Measurements from ENCODE around the gene IL10RA.
A peak's percentile ranks its signal among the peaks of the same experiment; 100 is the strongest.

Gene IL10RA

GRCh38 chr11:118045191-118045590 lies 59.0 kb downstream of the IL10RA start:
- no peaks in the 10 kb centered on the region for H3K9me3 ChIP-seq (replicated peaks in 1 of 11)
- no peaks in the 10 kb centered on the region for H3K27me3 ChIP-seq
- TF ChIP-seq Cebpa-rat (IDR thresholded peaks at IDR 0.05), result no peak
- H3K4me1 ChIP-seq, result peaks cover 0 to 17% (median 0%) of the 10 kb centered on the region in 10 experiments; a peak in 3 of 20 replicates
- no peak overlapping the region for H3K27ac ChIP-seq
- no peak overlapping the region for H3K4me2 ChIP-seq
- no peak overlapping the region for H3K4me3 ChIP-seq
- no peaks in the 10 kb centered on the region for H3K36me3 ChIP-seq
- H4K20me1 ChIP-seq, result no peaks in the 10 kb centered on the region; a peak in 1 of 22 replicates
- no peak overlapping the region for H3K9ac ChIP-seq

- H3K9me3 ChIP-seq (replicated peaks in 1 of 11), result no peaks in the 10 kb centered on the region
- H3K27ac ChIP-seq, result no peak overlapping the region
- no peak for TF ChIP-seq Cebpa-rat (IDR thresholded peaks at IDR 0.05)
- no peak overlapping the region; a peak in 1 of 22 replicates for H3K4me2 ChIP-seq
- no peak overlapping the region for H3K9ac ChIP-seq
- no peaks in the 10 kb centered on the region for H3K36me3 ChIP-seq
- H3K4me3 ChIP-seq, result no peak overlapping the region
- H3K4me1 ChIP-seq, result peaks cover 0 to 18% (median 0%) of the 10 kb centered on the region in 10 experiments; a peak in 3 of 20 replicates
- no peaks in the 10 kb centered on the region for H3K27me3 ChIP-seq
- H4K20me1 ChIP-seq, result no peaks in the 10 kb centered on the region; a peak in 1 of 22 replicates
These were observed 60.1 kb downstream of the IL10RA start for GRCh38 chr11:118046051-118046963.

- Histone ChIP-seq H3K27me3 (no peaks in the 10 kb centered on the region), H3K36me3 (no peaks in the 10 kb centered on the region), H3K27ac (no peak overlapping the region), H3K4me1 (peaks cover 4 to 26% (median 6%) of the 10 kb centered on the region in 10 experiments; a peak in 16 of 20 replicates), H3K9me3 (replicated peaks in 1 of 11) (no peaks in the 10 kb centered on the region), H3K4me2 (no peak overlapping the region), H3K9ac (no peak overlapping the region), H4K20me1 (no peaks in the 10 kb centered on the region; a peak in 1 of 22 replicates), H3K4me3 (no peak overlapping the region)
- TF ChIP-seq Cebpa-rat (IDR thresholded peaks at IDR 0.05), result no peak
These were observed 60.9 kb downstream of the IL10RA start for GRCh38 chr11:118046964-118047700.

- TF ChIP-seq Cebpa-rat (IDR thresholded peaks at IDR 0.05), result no peak
- no peaks in the 10 kb centered on the region; a peak in 2 of 22 replicates for H4K20me1 ChIP-seq
- no peaks in the 10 kb centered on the region for H3K27me3 ChIP-seq
- H3K4me1 ChIP-seq, result peaks cover 9 to 29% (median 12%) of the 10 kb centered on the region in 10 experiments; a peak in 16 of 20 replicates
- H3K4me2 ChIP-seq, result no peak overlapping the region
- H3K9ac ChIP-seq, result no peak overlapping the region
- H3K4me3 ChIP-seq, result no peak overlapping the region
- H3K27ac ChIP-seq, result no peak overlapping the region
- H3K36me3 ChIP-seq, result no peaks in the 10 kb centered on the region
- H3K9me3 ChIP-seq (replicated peaks in 1 of 11), result no peaks in the 10 kb centered on the region
These were observed 61.6 kb downstream of the IL10RA start for GRCh38 chr11:118047749-118048148.

GRCh38 chr11:118048472-118049370 lies 62.5 kb downstream of the IL10RA start:
- Histone ChIP-seq H3K9ac (no peak overlapping the region), H3K4me1 (peaks cover 9 to 33% (median 14%) of the 10 kb centered on the region in 10 experiments; a peak in 16 of 20 replicates), H3K36me3 (no peaks in the 10 kb centered on the region), H3K9me3 (replicated peaks in 1 of 11) (no peaks in the 10 kb centered on the region), H3K27ac (no peak overlapping the region), H3K4me2 (peak overlapping the region in 1 of 11 experiments; percentile 9; a peak in 1 of 22 replicates), H3K27me3 (no peaks in the 10 kb centered on the region), H4K20me1 (no peaks in the 10 kb centered on the region; a peak in 2 of 22 replicates), H3K4me3 (no peak overlapping the region)
- TF ChIP-seq Cebpa-rat (IDR thresholded peaks at IDR 0.05), result no peak

- Histone ChIP-seq H3K36me3 (no peaks in the 10 kb centered on the region), H4K20me1 (no peaks in the 10 kb centered on the region; a peak in 2 of 22 replicates), H3K9ac (no peak overlapping the region), H3K4me1 (peaks cover 9 to 33% (median 14%) of the 10 kb centered on the region in 10 experiments; a peak in 16 of 20 replicates), H3K27ac (no peak overlapping the region), H3K27me3 (no peaks in the 10 kb centered on the region), H3K9me3 (replicated peaks in 1 of 11) (no peaks in the 10 kb centered on the region), H3K4me3 (no peak overlapping the region), H3K4me2 (no peak overlapping the region)
- TF ChIP-seq Cebpa-rat (IDR thresholded peaks at IDR 0.05), result no peak
These were observed 63.6 kb downstream of the IL10RA start for GRCh38 chr11:118049771-118050170.

GRCh38 chr11:118050208-118050891 lies 64.2 kb downstream of the IL10RA start:
- H3K9ac ChIP-seq, result no peak overlapping the region
- H3K36me3 ChIP-seq, result no peaks in the 10 kb centered on the region
- no peak for TF ChIP-seq Cebpa-rat (IDR thresholded peaks at IDR 0.05)
- H3K27ac ChIP-seq, result no peak overlapping the region
- H3K4me3 ChIP-seq, result no peak overlapping the region
- H3K27me3 ChIP-seq, result no peaks in the 10 kb centered on the region
- H4K20me1 ChIP-seq, result no peaks in the 10 kb centered on the region; a peak in 2 of 22 replicates
- peaks cover 9 to 33% (median 14%) of the 10 kb centered on the region in 10 experiments; a peak in 16 of 20 replicates for H3K4me1 ChIP-seq
- H3K4me2 ChIP-seq, result no peak overlapping the region
- H3K9me3 ChIP-seq (replicated peaks in 1 of 11), result no peaks in the 10 kb centered on the region

Measured in BLaER1 treated with 17β-estradiol and CSF1 and Interleukin-3, amounts not matched to agents 10 nM and 100 nM (cell line).